Liver (tissue), 9 donors: ENCODE results near the gene GLB1L3. TPM values are rescaled to one million over a fixed set of nuclear protein-coding genes. Genes with fewer than 3 reads are reported as not detected.

Experiments used
- DNase-seq: peaks from one replicate; pipeline ENCODE4 v3.0.0-alpha.2; 2017; ENCODE audit warnings: low spot score
- H3K27ac ChIP-seq, 2 donors: one replicate each; pipeline ENCODE4 v1.7.0; 2013; ENCODE audit warnings: inconsistent platforms in 2 of 2, low read length in 2 of 2, control low read depth in 1 of 2, low read depth in 1 of 2, mild to moderate bottlenecking in 1 of 2
- H3K27me3 ChIP-seq, 4 donors: one replicate each; pipeline versions ENCODE4 v1.6.1 to v1.7.0; 2013; ENCODE audit warnings: low read length in 3 of 4, inconsistent platforms in 1 of 4, mild to moderate bottlenecking in 1 of 4, moderate library complexity in 1 of 4; ENCODE audit not compliant: control insufficient read depth in 4 of 4, insufficient read depth in 4 of 4
- H3K36me3 ChIP-seq, 4 donors: one replicate each; pipeline versions ENCODE4 v1.6.1 to v1.7.0; 2013; ENCODE audit warnings: low read length in 3 of 4, mild to moderate bottlenecking in 3 of 4, low read depth in 1 of 4, moderate library complexity in 1 of 4; ENCODE audit not compliant: control insufficient read depth in 4 of 4, insufficient read depth in 3 of 4
- H3K4me1 ChIP-seq, 4 donors: one replicate each; pipeline versions ENCODE4 v1.6.1 to v1.7.0; 2013; ENCODE audit warnings: low read length in 3 of 4, mild to moderate bottlenecking in 3 of 4, moderate library complexity in 1 of 4; ENCODE audit not compliant: control insufficient read depth in 4 of 4, insufficient read depth in 4 of 4
- H3K4me3 ChIP-seq, 3 donors: one replicate each; pipeline versions ENCODE4 v1.6.1 to v1.7.0; 2013; ENCODE audit warnings: low read length in 3 of 3, control low read depth in 1 of 3, low read depth in 1 of 3, mild to moderate bottlenecking in 1 of 3
- H3K9ac ChIP-seq, 2 donors: one replicate each; pipeline ENCODE4 v1.7.0; 2013; ENCODE audit warnings: low read length in 2 of 2, mild to moderate bottlenecking in 2 of 2, moderate library complexity in 2 of 2, control low read depth in 1 of 2, low read depth in 1 of 2
- H3K9me3 ChIP-seq, 4 donors: one replicate each; pipeline versions ENCODE4 v1.6.1 to v1.7.0; 2013; ENCODE audit warnings: low read length in 3 of 4; ENCODE audit not compliant: control insufficient read depth in 4 of 4
- EGR1 ChIP-seq, 2 donors: IDR thresholded peaks; 2 replicates each; pipeline ENCODE4 v1.6.1; 2016 to 2018; ENCODE audit warnings: antibody characterized with exemption in 2 of 2, low read depth in 2 of 2
- FOXA1 ChIP-seq: IDR thresholded peaks from 2 replicates; pipeline ENCODE4 v1.6.1; 2016; ENCODE audit warnings: antibody characterized with exemption
- FOXA2 ChIP-seq: IDR thresholded peaks from 2 replicates; pipeline ENCODE4 v1.6.1; 2016; ENCODE audit warnings: antibody characterized with exemption
- GABPA ChIP-seq, 2 donors: IDR thresholded peaks in 1 of 2; conservative IDR thresholded peaks in 1 of 2; 2 replicates each; pipeline ENCODE4 v1.6.1; 2016; ENCODE audit warnings: antibody characterized with exemption in 2 of 2, mild to moderate bottlenecking in 1 of 2, moderate library complexity in 1 of 2
- HNF4A ChIP-seq, 2 donors: conservative IDR thresholded peaks; 2 replicates each; pipeline ENCODE4 v1.6.1; 2016; ENCODE audit warnings: antibody characterized with exemption in 2 of 2, mild to moderate bottlenecking in 2 of 2
- HNF4G ChIP-seq: IDR thresholded peaks from 2 replicates; pipeline ENCODE4 v1.6.1; 2016; ENCODE audit warnings: antibody characterized with exemption
- JUND ChIP-seq, 2 donors: IDR thresholded peaks; 2 replicates each; pipeline ENCODE4 v1.6.1; 2016; ENCODE audit warnings: antibody characterized with exemption in 2 of 2
- NR2F2 ChIP-seq: IDR thresholded peaks from 2 replicates; pipeline ENCODE4 v1.6.1; 2016; ENCODE audit warnings: antibody characterized with exemption
- RAD21 ChIP-seq, 2 donors: IDR thresholded peaks; 2 replicates each; pipeline ENCODE4 v1.6.1; 2016; ENCODE audit warnings: antibody characterized with exemption in 2 of 2, mild to moderate bottlenecking in 2 of 2
- RXRA ChIP-seq, 2 donors: IDR thresholded peaks; 2 replicates each; pipeline ENCODE4 v1.6.1; 2017 to 2018; ENCODE audit warnings: antibody characterized with exemption in 2 of 2, mild to moderate bottlenecking in 1 of 2
- SP1 ChIP-seq: IDR thresholded peaks from 2 replicates; pipeline ENCODE4 v1.6.1; 2018; ENCODE audit warnings: antibody characterized with exemption, mild to moderate bottlenecking
- TAF1 ChIP-seq: conservative IDR thresholded peaks from 2 replicates; pipeline ENCODE4 v1.6.1; 2016; ENCODE audit warnings: antibody characterized with exemption, mild to moderate bottlenecking
- YY1 ChIP-seq: IDR thresholded peaks from 2 replicates; pipeline ENCODE4 v1.6.1; 2016; ENCODE audit warnings: antibody characterized with exemption, mild to moderate bottlenecking
- WGBS: extraction: QIAGEN DNeasy Blood & Tissue Kit; methylation state at CpG from one replicate; pipeline ENCODE4 v1.1.7; 2013; 5-methylcytosine and 5-hydroxymethylcytosine counted together
- polyA plus RNA-seq, 2 donors: library from polyadenylated mRNA; stranded (reverse) in 1 of 2; unstranded in 1 of 2; fragments of 200-250 nt in 1 of 2; fragments of >200 nt in 1 of 2; fragmentation: Nextera tagmentation in 1 of 2; extraction: Ambion mirVana in 1 of 2; gene quantifications; one replicate each; pipeline versions ENCODE4 v1.2.1 to v1.2.3, GENCODE V29; 2013 to 2015
- total RNA-seq, 2 donors: library from RNA; depleted of rRNA; stranded (reverse); fragments of >200 nt; gene quantifications; one replicate each; pipeline ENCODE4 v1.2.3, GENCODE V29; 2014
- TF ChIP-seq, protein P1 (sequence below): IDR thresholded peaks from 2 replicates; pipeline ENCODE4 v1.6.1; 2016; ENCODE audit warnings: antibody characterized with exemption
- TF ChIP-seq, protein P2 (sequence below): IDR thresholded peaks from 2 replicates; pipeline ENCODE4 v1.6.1; 2016; ENCODE audit warnings: antibody characterized with exemption
- TF ChIP-seq, protein P3 (sequence below): fragments of 150-350 bp; IDR thresholded peaks from 2 replicates; pipeline ENCODE4 v1.5.1; 2017; ENCODE audit warnings: improper control_type of control experiment, low read depth, low read length; ENCODE audit not compliant: missing input control
- TF ChIP-seq, protein P4 (sequence below): IDR thresholded peaks from 2 replicates; pipeline ENCODE4 v1.6.1; 2016; ENCODE audit warnings: antibody characterized with exemption, mild to moderate bottlenecking
- donor health status: healthy.
- donor health status: healthy.
- donor health status: healthy.
- donor health status: healthy.
- donor health status: healthy.

GLB1L3 gene
- total and polyA plus RNA-seq, 4 donors, result 0.08 TPM; not detected in 3

DNA sequence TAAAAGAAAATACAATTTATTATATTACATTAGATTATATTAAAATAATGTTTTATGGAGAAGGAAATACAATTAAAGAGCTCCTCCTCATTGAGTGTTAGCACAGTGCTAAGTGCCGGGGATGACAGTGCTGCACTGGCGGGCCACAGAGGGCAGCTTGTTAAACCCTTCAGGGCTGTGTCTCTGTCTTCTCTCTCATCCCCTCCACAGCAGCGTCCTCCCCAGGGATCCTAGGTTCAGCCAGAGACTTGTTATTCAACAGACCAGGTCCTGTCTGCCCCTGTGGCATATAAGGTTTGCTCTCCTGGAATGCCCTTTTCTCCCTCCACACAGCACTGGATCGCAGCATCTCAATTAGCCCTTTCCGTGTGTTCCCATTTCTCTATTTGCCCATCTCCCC is 37.2 kb upstream of the GLB1L3 start (continued):
- TF ChIP-seq TAF1, result no peak

DNA sequence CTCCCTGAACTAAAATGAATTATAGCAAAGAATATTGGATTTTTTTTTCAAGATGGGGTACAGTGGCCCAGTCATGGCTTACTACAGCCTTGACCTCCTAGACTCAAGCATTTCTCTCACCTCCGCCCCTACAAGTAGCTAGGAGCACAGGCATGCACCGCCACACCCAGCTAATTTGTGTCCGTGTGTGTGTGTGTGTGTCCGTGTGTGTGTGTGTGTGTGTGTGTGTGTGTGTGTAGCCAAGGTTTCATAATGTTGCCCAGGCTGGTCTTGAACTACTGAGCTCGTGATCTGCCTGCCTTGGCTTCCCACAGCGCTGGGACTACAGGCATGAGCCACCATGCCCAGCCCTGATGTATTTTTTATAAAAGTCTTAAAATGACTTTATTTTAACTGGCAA is 35.6 kb upstream of the GLB1L3 start:
- WGBS, result 69% methylated on average over 6 of the region's 6 CpGs
- Histone ChIP-seq H3K36me3 (peaks cover 3 to 55% (median 19%) of the 10 kb centered on the region in 4 donors), H3K27ac (no peak overlapping the region), H3K4me3 (no peak overlapping the region), H3K4me1 (peaks cover 0 to 4% (median 2%) of the 10 kb centered on the region in 4 donors), H3K27me3 (no peaks in the 10 kb centered on the region), H3K9ac (no peak overlapping the region), H3K9me3 (no peaks in the 10 kb centered on the region)
- no peak for DNase-seq
- TF ChIP-seq HNF4A (conservative IDR thresholded peaks at IDR 0.05) (no peak), FOXA2 (no peak), HNF4G (no peak), YY1 (no peak), FOXA1 (no peak), RAD21 (IDR thresholded peaks at IDR 0.05) (no peak), TAF1 (no peak), SP1 (no peak), RXRA (IDR thresholded peaks at IDR 0.05) (no peak), JUND (IDR thresholded peaks at IDR 0.05) (no peak), GABPA (IDR thresholded peaks at IDR 0.05 in 1 of 2, conservative IDR thresholded peaks at IDR 0.05 in 1 of 2) (no peak), EGR1 (IDR thresholded peaks at IDR 0.05; ENCODE audit: low read depth in 2 of 2) (no peak), NR2F2 (no peak)
- TF ChIP-seq, protein P1, sequence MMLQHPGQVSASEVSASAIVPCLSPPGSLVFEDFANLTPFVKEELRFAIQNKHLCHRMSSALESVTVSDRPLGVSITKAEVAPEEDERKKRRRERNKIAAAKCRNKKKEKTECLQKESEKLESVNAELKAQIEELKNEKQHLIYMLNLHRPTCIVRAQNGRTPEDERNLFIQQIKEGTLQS, result no peak
- TF ChIP-seq, protein P2, sequence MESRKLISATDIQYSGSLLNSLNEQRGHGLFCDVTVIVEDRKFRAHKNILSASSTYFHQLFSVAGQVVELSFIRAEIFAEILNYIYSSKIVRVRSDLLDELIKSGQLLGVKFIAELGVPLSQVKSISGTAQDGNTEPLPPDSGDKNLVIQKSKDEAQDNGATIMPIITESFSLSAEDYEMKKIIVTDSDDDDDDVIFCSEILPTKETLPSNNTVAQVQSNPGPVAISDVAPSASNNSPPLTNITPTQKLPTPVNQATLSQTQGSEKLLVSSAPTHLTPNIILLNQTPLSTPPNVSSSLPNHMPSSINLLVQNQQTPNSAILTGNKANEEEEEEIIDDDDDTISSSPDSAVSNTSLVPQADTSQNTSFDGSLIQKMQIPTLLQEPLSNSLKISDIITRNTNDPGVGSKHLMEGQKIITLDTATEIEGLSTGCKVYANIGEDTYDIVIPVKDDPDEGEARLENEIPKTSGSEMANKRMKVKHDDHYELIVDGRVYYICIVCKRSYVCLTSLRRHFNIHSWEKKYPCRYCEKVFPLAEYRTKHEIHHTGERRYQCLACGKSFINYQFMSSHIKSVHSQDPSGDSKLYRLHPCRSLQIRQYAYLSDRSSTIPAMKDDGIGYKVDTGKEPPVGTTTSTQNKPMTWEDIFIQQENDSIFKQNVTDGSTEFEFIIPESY, result no peak
- TF ChIP-seq, protein P3, sequence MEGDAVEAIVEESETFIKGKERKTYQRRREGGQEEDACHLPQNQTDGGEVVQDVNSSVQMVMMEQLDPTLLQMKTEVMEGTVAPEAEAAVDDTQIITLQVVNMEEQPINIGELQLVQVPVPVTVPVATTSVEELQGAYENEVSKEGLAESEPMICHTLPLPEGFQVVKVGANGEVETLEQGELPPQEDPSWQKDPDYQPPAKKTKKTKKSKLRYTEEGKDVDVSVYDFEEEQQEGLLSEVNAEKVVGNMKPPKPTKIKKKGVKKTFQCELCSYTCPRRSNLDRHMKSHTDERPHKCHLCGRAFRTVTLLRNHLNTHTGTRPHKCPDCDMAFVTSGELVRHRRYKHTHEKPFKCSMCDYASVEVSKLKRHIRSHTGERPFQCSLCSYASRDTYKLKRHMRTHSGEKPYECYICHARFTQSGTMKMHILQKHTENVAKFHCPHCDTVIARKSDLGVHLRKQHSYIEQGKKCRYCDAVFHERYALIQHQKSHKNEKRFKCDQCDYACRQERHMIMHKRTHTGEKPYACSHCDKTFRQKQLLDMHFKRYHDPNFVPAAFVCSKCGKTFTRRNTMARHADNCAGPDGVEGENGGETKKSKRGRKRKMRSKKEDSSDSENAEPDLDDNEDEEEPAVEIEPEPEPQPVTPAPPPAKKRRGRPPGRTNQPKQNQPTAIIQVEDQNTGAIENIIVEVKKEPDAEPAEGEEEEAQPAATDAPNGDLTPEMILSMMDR, result no peak
- TF ChIP-seq, protein P4, sequence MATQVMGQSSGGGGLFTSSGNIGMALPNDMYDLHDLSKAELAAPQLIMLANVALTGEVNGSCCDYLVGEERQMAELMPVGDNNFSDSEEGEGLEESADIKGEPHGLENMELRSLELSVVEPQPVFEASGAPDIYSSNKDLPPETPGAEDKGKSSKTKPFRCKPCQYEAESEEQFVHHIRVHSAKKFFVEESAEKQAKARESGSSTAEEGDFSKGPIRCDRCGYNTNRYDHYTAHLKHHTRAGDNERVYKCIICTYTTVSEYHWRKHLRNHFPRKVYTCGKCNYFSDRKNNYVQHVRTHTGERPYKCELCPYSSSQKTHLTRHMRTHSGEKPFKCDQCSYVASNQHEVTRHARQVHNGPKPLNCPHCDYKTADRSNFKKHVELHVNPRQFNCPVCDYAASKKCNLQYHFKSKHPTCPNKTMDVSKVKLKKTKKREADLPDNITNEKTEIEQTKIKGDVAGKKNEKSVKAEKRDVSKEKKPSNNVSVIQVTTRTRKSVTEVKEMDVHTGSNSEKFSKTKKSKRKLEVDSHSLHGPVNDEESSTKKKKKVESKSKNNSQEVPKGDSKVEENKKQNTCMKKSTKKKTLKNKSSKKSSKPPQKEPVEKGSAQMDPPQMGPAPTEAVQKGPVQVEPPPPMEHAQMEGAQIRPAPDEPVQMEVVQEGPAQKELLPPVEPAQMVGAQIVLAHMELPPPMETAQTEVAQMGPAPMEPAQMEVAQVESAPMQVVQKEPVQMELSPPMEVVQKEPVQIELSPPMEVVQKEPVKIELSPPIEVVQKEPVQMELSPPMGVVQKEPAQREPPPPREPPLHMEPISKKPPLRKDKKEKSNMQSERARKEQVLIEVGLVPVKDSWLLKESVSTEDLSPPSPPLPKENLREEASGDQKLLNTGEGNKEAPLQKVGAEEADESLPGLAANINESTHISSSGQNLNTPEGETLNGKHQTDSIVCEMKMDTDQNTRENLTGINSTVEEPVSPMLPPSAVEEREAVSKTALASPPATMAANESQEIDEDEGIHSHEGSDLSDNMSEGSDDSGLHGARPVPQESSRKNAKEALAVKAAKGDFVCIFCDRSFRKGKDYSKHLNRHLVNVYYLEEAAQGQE, result no peak
